K562 (cell line): ENCODE results near the gene CLCNKB. TPM values are rescaled to one million over a fixed set of nuclear protein-coding genes. Genes with fewer than 3 reads are reported as not detected.

Experiments used
- BRD9 ChIP-seq: fragments of 450-650 bp; IDR thresholded peaks from 2 replicates; pipeline ENCODE4 v1.6.1; 2018; ENCODE audit warnings: low read depth; ENCODE audit not compliant: partially characterized antibody
- CC2D1A ChIP-seq: fragments of 450-650 bp; IDR thresholded peaks from 2 replicates; pipeline ENCODE4 v1.6.1; 2017; ENCODE audit warnings: mild to moderate bottlenecking
- DMBX1 ChIP-seq: fragments of 250-450 bp; sonication (Bioruptor Pico); IDR thresholded peaks from 2 replicates; pipeline ENCODE4 v1.8.0; 2022; ENCODE audit warnings: inconsistent platforms, mild to moderate bottlenecking, moderate library complexity, borderline replicate concordance
- E2F4 ChIP-seq: sonication (generic); formaldehyde crosslinking; IDR thresholded peaks from 2 replicates; pipeline ENCODE4 v1.8.0; 2022; ENCODE audit warnings: mild to moderate bottlenecking, low read depth, missing genetic modification reagents
- E4F1 ChIP-seq: fragments of 250-450 bp; sonication (Bioruptor Pico); IDR thresholded peaks from 2 replicates; pipeline ENCODE4 v1.5.0; 2021; ENCODE audit warnings: mild to moderate bottlenecking, borderline replicate concordance
- FOXJ3 ChIP-seq: sonication (generic); formaldehyde crosslinking; IDR thresholded peaks from 2 replicates; pipeline ENCODE4 v1.4.0; 2020; ENCODE audit warnings: mild to moderate bottlenecking, missing genetic modification reagents
- HDAC2 ChIP-seq: fragments of 450-650 bp; IDR thresholded peaks from 2 replicates; pipeline ENCODE4 v1.6.1; 2016; ENCODE audit warnings: mild to moderate bottlenecking
- HINFP ChIP-seq: fragments of 450-650 bp; conservative IDR thresholded peaks from 2 replicates; pipeline ENCODE4 v1.6.1; 2016; ENCODE audit warnings: missing genetic modification characterization, low read depth, mild to moderate bottlenecking, control low read depth, missing compliant biosample characterization
- MBD1 ChIP-seq: fragments of 250-450 bp; sonication (Bioruptor Pico); IDR thresholded peaks from 2 replicates; pipeline ENCODE4 v1.8.0; 2022; ENCODE audit warnings: inconsistent platforms
- MCM7 ChIP-seq, 2 experiments: fragments of 450-650 bp; IDR thresholded peaks; 2 replicates each; pipeline ENCODE4 v1.6.1; 2016 to 2018
- MTF1 ChIP-seq: fragments of 250-450 bp; sonication (Bioruptor Pico); IDR thresholded peaks from 2 replicates; pipeline ENCODE4 v1.9.0; 2021; ENCODE audit warnings: moderate library complexity, mild to moderate bottlenecking, inconsistent platforms, borderline replicate concordance
- PRPF4 ChIP-seq: fragments of 200-400 bp; formaldehyde crosslinking; IDR thresholded peaks from one replicate; pipeline ENCODE4 v1.6.1; 2017; ENCODE audit warnings: low read length, low read depth, mild to moderate bottlenecking; ENCODE audit not compliant: insufficient read depth, poor library complexity, severe bottlenecking
- TBP ChIP-seq: optimal IDR thresholded peaks from 2 replicates; pipeline ENCODE3; 2011; ENCODE audit warnings: low read depth, low read length, improper control_type of control experiment
- TEAD1 ChIP-seq, 2 experiments: fragments of 450-650 bp in 1 of 2; sonication (generic) in 1 of 2; formaldehyde crosslinking; IDR thresholded peaks; 2 replicates each; pipeline versions ENCODE4 v1.4.0 to v1.8.0; 2020 to 2022; ENCODE audit warnings: mild to moderate bottlenecking in 2 of 2, missing genetic modification reagents in 1 of 2
- ZBTB34 ChIP-seq: fragments of 250-450 bp; sonication (Bioruptor Pico); IDR thresholded peaks from 2 replicates; pipeline ENCODE4 v1.8.0; 2021; ENCODE audit warnings: mild to moderate bottlenecking, moderate library complexity
- ZFP1 ChIP-seq: fragments of 450-650 bp; formaldehyde crosslinking; IDR thresholded peaks from 2 replicates; pipeline ENCODE4 v1.4.0; 2020; ENCODE audit warnings: mild to moderate bottlenecking, mixed read lengths
- ZNF668 ChIP-seq: fragments of 250-450 bp; sonication (Bioruptor Pico); IDR thresholded peaks from 2 replicates; pipeline ENCODE4 v1.8.0; 2022; ENCODE audit warnings: mild to moderate bottlenecking, inconsistent platforms
- polyA plus RNA-seq, 8 experiments: library from polyadenylated mRNA; depleted of rRNA in 4 of 8; stranded (reverse) in 5 of 8; unstranded in 3 of 8; fragments of >200 nt; fragmentation: Nextera tagmentation in 2 of 8; fragmentation: Illumina TruSeq in 1 of 8; extraction: Ambion mirVana in 2 of 8; extraction: Trizol in 1 of 8; gene quantifications; 2 replicates each; pipeline versions ENCODE4 v1.2.1 to v1.2.3, GENCODE V29; 2011 to 2014; ENCODE audit warnings: inconsistent platforms in 1 of 8, missing spikeins in 1 of 8
- total RNA-seq, 7 experiments: library from RNA; depleted of rRNA in 6 of 7; stranded (reverse); fragments of >200 nt in 6 of 7; fragmentation: Illumina TruSeq in 2 of 7; extraction: Trizol in 2 of 7; gene quantifications; 2 replicates each; pipeline versions ENCODE4 v1.2.1 to v1.2.3, GENCODE V29; 2011 to 2021; ENCODE audit warnings: low replicate concordance in 1 of 7

The CLCNKB gene
- total and polyA plus RNA-seq, 9 of the 15 experiments (the other 6 are each of a cell fraction or from before 2014, with no cell fraction given): 0.08 to 1.7 (median 0.64) TPM

GRCh38 chr1:16055613-16056520, 12.3 kb downstream of the CLCNKB start (continued):
- TF ChIP-seq ZBTB34 (CRISPR knock-in tag): no peak
- TF ChIP-seq FOXJ3: no peak
- peak; percentile 72 for TF ChIP-seq HDAC2
- TF ChIP-seq CC2D1A: peak; percentile 76
- TF ChIP-seq TEAD1 (CRISPR knock-in tag; IDR thresholded peaks at IDR 0.05): no peak; a peak in 1 of 4 replicates
- no peak for TF ChIP-seq PRPF4
- no peak for TF ChIP-seq E4F1 (CRISPR knock-in tag)
- peak; percentile 91 for TF ChIP-seq BRD9
- TF ChIP-seq ZFP1 (CRISPR knock-in tag): no peak
- TF ChIP-seq MCM7 (IDR thresholded peaks at IDR 0.05): no peak
- TF ChIP-seq TBP: no peak
- TF ChIP-seq MTF1 (CRISPR knock-in tag): no peak
- TF ChIP-seq ZNF668 (CRISPR knock-in tag): no peak
- TF ChIP-seq E2F4 (CRISPR knock-in tag): no peak
- TF ChIP-seq DMBX1 (CRISPR knock-in tag): no peak
- no peak for TF ChIP-seq HINFP (tag)
- TF ChIP-seq MBD1: no peak
